Smooth muscle cell (in vitro differentiated cells): Measurements from ENCODE around the gene NCSTN. TPM values are rescaled to one million over a fixed set of nuclear protein-coding genes. Genes with fewer than 3 reads are reported as not detected.

Source experiments
- DNase-seq: peaks from one replicate; lab custom pipeline; 2025; ENCODE audit not compliant: unreplicated experiment; lab: John Stamatoyannopoulos, UW
- H2AFZ ChIP-seq: fragments of 200-600 bp; sonication (generic); 2 replicates; pipeline ENCODE4 v1.6.0; 2016; ENCODE audit warnings: antibody characterized with exemption, low read depth, mild to moderate bottlenecking
- H3F3A ChIP-seq: fragments of 200-600 bp; sonication (generic); 2 replicates; pipeline ENCODE4 v1.6.0; 2017; ENCODE audit warnings: antibody characterized with exemption, low read depth
- H3K27ac ChIP-seq: fragments of 200-600 bp; sonication (generic); 2 replicates; pipeline ENCODE4 v1.5.1; 2016; ENCODE audit warnings: low read depth, mild to moderate bottlenecking
- H3K27me3 ChIP-seq: fragments of 200-600 bp; sonication (generic); 2 replicates; pipeline ENCODE4 v1.6.1; 2016; ENCODE audit warnings: low read depth, mild to moderate bottlenecking
- H3K36me3 ChIP-seq: fragments of 200-600 bp; sonication (generic); 2 replicates; pipeline ENCODE4 v1.5.1; 2016; ENCODE audit warnings: low read depth
- H3K4me1 ChIP-seq: fragments of 200-600 bp; sonication (generic); 2 replicates; pipeline ENCODE4 v1.5.1; 2016; ENCODE audit warnings: low read depth
- H3K4me2 ChIP-seq: fragments of 200-600 bp; sonication (generic); 2 replicates; pipeline ENCODE4 v1.6.0; 2016; ENCODE audit warnings: mild to moderate bottlenecking
- H3K4me3 ChIP-seq: fragments of 200-600 bp; sonication (generic); 2 replicates; pipeline ENCODE4 v1.5.1; 2016; ENCODE audit warnings: mild to moderate bottlenecking
- H3K79me2 ChIP-seq: fragments of 200-600 bp; sonication (generic); 2 replicates; pipeline ENCODE4 v1.6.0; 2016; ENCODE audit warnings: low read depth, mild to moderate bottlenecking
- H3K9ac ChIP-seq: fragments of 200-600 bp; sonication (generic); 2 replicates; pipeline ENCODE4 v1.6.0; 2016; ENCODE audit warnings: low read depth
- H3K9me3 ChIP-seq: fragments of 200-600 bp; sonication (generic); replicated peaks from 2 replicates; pipeline ENCODE4 v1.5.1; 2016; ENCODE audit warnings: low read depth
- H4K20me1 ChIP-seq: fragments of 200-600 bp; sonication (generic); 2 replicates; pipeline ENCODE4 v1.6.0; 2016; ENCODE audit warnings: low read depth
- CTCF ChIP-seq: fragments of 200-600 bp; sonication (generic); IDR thresholded peaks from 2 replicates; pipeline ENCODE4 v1.5.1; 2017; ENCODE audit warnings: borderline replicate concordance, mild to moderate bottlenecking, antibody characterized with exemption; ENCODE audit not compliant: insufficient read depth, poor library complexity, severe bottlenecking
- WGBS: methylation state at CpG from one replicate; pipeline ENCODE4 v1.1.7; 2016; ENCODE audit warnings: low lambda C conversion rate; 5-methylcytosine and 5-hydroxymethylcytosine counted together
- polyA plus RNA-seq: library from polyadenylated mRNA; unstranded; fragments of >200 nt; fragmentation: Nextera tagmentation; extraction: Ambion mirVana; gene quantifications from 2 replicates; pipeline ENCODE4 v1.2.1, GENCODE V29; 2016
- total RNA-seq: library from RNA; depleted of rRNA; stranded (reverse); fragments of >200 nt; gene quantifications from 2 replicates; pipeline ENCODE4 v1.2.3, GENCODE V29; 2014

The NCSTN gene
- total and polyA plus RNA-seq, 2 experiments from 2014 or later: 73.4 to 81.4 TPM

- Histone ChIP-seq H4K20me1 (peaks cover 6% of the 10 kb centered on the region), H3K27me3 (no peaks in the 10 kb centered on the region), H3K36me3 (no peaks in the 10 kb centered on the region), H3K9me3 (no peaks in the 10 kb centered on the region), H3K4me1 (peaks cover 48% of the 10 kb centered on the region), H3K27ac (peak within 1 kb of the TSS; percentile 54), H3K79me2 (peaks cover 6% of the 10 kb centered on the region), H3K4me3 (peak within 1 kb of the TSS; percentile 99), H3K9ac (peak within 1 kb of the TSS; percentile 93), H3F3A (no peaks in the 10 kb centered on the region), H2AFZ (peak within 1 kb of the TSS; percentile 99), H3K4me2 (peak within 1 kb of the TSS; percentile 99)
- peak; percentile 39 for DNase-seq
- WGBS: under 1% methylated on average over 12 of the region's 34 CpGs
- no peak for TF ChIP-seq CTCF
These were observed 57.1 kb downstream of the NCSTN start, which contains the start of gene VANGL2 for GRCh38 chr1:160400223-160400645. Gene VANGL2 (plus strand): TSS chr1:160400564. CDS start chr1:160415838, 15,274 bp downstream.

GRCh38 chr1:160400646-160401486, 57.7 kb downstream of the NCSTN start:
- H3K27me3 ChIP-seq: no peaks in the 10 kb centered on the region
- H3F3A ChIP-seq: no peaks in the 10 kb centered on the region
- H3K27ac ChIP-seq: no peak overlapping the region
- no peak for DNase-seq
- no peaks in the 10 kb centered on the region for H3K9me3 ChIP-seq
- no peak for TF ChIP-seq CTCF
- H3K79me2 ChIP-seq: peaks cover 6% of the 10 kb centered on the region
- H4K20me1 ChIP-seq: peaks cover 6% of the 10 kb centered on the region
- H2AFZ ChIP-seq: peak overlapping the region; percentile 99
- peak overlapping the region; percentile 99 for H3K4me2 ChIP-seq
- peak overlapping the region; percentile 99 for H3K4me3 ChIP-seq
- peaks cover 48% of the 10 kb centered on the region for H3K4me1 ChIP-seq
- peak overlapping the region; percentile 93 for H3K9ac ChIP-seq
- WGBS: 2% methylated on average over 31 of the region's 55 CpGs
- no peaks in the 10 kb centered on the region for H3K36me3 ChIP-seq

- TF ChIP-seq CTCF: no peak
- Histone ChIP-seq H3K79me2 (peaks cover 6% of the 10 kb centered on the region), H3K4me2 (peak overlapping the region; percentile 99), H3K4me3 (peak overlapping the region; percentile 99), H3K4me1 (peaks cover 48% of the 10 kb centered on the region), H3K36me3 (no peaks in the 10 kb centered on the region), H2AFZ (peak overlapping the region; percentile 99), H3K9ac (no peak overlapping the region), H3K27ac (no peak overlapping the region), H3F3A (no peaks in the 10 kb centered on the region), H3K9me3 (no peaks in the 10 kb centered on the region), H4K20me1 (peaks cover 6% of the 10 kb centered on the region), H3K27me3 (no peaks in the 10 kb centered on the region)
- WGBS: 30% methylated on average over 7 of the region's 7 CpGs
- DNase-seq: no peak
These were observed 58.3 kb downstream of the NCSTN start for GRCh38 chr1:160401487-160401805.
